NT2/D1 (cell line): Measurements from ENCODE around the gene FAM13A.

Experiments used
- SUZ12 ChIP-seq: IDR thresholded peaks from 2 replicates; pipeline ENCODE4 v1.6.1; 2011; ENCODE audit not compliant: insufficient read length, insufficient read depth; ENCODE audit errors: extremely low read depth
- ZNF274 ChIP-seq: IDR thresholded peaks from 2 replicates; pipeline ENCODE4 v1.6.1; 2011; ENCODE audit warnings: mild to moderate bottlenecking, low read depth, low read length

- no peak for TF ChIP-seq ZNF274
- TF ChIP-seq SUZ12: no peak
Observed at GRCh38 chr4:88702782-88703181, 354.2 kb downstream of the FAM13A start.
